Endothelial cell of hepatic sinusoid (primary cell): ENCODE data around the gene PRKAR1A.

Source experiments
- in situ Hi-C: cut with HindIII; loops from 2 replicates; pipeline ENCODE4 v1.10.0; 2017; ENCODE audit warnings: low sequenced_read_pairs

PRKAR1A gene

GRCh38 chr17:68540981-68541380 lies 28.8 kb downstream of the PRKAR1A start:
- in situ Hi-C loops = no loop called here

- in situ Hi-C loops = no loop called here
Observed at GRCh38 chr17:68541816-68542215, 29.6 kb downstream of the PRKAR1A start.

- in situ Hi-C loops = no loop called here
Observed at GRCh38 chr17:68542698-68543463, 30.7 kb downstream of the PRKAR1A start.

GRCh38 chr17:68544111-68544915 lies 32.1 kb downstream of the PRKAR1A start:
- in situ Hi-C loops = no loop called here

- in situ Hi-C loops = no loop called here
Observed at GRCh38 chr17:68556551-68556950, 44.3 kb downstream of the PRKAR1A start.

GRCh38 chr17:68559316-68559715 lies 47.1 kb downstream of the PRKAR1A start:
- in situ Hi-C loops = no loop called here

GRCh38 chr17:68560966-68561720 lies 48.9 kb downstream of the PRKAR1A start:
- in situ Hi-C loops = no loop called here

- in situ Hi-C loops = no loop called here
Observed at GRCh38 chr17:68562736-68563135, 50.5 kb downstream of the PRKAR1A start.

- in situ Hi-C loops = no loop called here
Observed at GRCh38 chr17:68564415-68565111, 52.3 kb downstream of the PRKAR1A start.

- in situ Hi-C loops = no loop called here
Observed at GRCh38 chr17:68565661-68566441, 53.6 kb downstream of the PRKAR1A start.

GRCh38 chr17:68566442-68566738 lies 54.2 kb downstream of the PRKAR1A start:
- in situ Hi-C loops = no loop called here

GRCh38 chr17:68567035-68567434 lies 54.8 kb downstream of the PRKAR1A start:
- in situ Hi-C loops = no loop called here

- in situ Hi-C loops = no loop called here
Observed at GRCh38 chr17:68567581-68567980, 55.4 kb downstream of the PRKAR1A start.

- in situ Hi-C loops = no loop called here
Observed at GRCh38 chr17:68568581-68568980, 56.4 kb downstream of the PRKAR1A start.

GRCh38 chr17:68569346-68569745 lies 57.1 kb downstream of the PRKAR1A start:
- in situ Hi-C loops = no loop called here

- in situ Hi-C loops = no loop called here
Observed at GRCh38 chr17:68570526-68570925, 58.3 kb downstream of the PRKAR1A start.

GRCh38 chr17:68572138-68572842 lies 60.1 kb downstream of the PRKAR1A start:
- in situ Hi-C loops = no loop called here

- in situ Hi-C loops = no loop called here
Observed at GRCh38 chr17:68573338-68573737, 61.1 kb downstream of the PRKAR1A start.

- in situ Hi-C loops = no loop called here
Observed at GRCh38 chr17:68576137-68576536, 63.9 kb downstream of the PRKAR1A start.
